HepG2 (cell line): Measurements from ENCODE around the gene IZUMO1R. TPM values are rescaled to one million over a fixed set of nuclear protein-coding genes. Genes with fewer than 3 reads are reported as not detected.

Experiments used
- ARNT ChIP-seq: fragments of 450-650 bp; IDR thresholded peaks from 2 replicates; pipeline ENCODE4 v1.6.1; 2017
- HNF1B ChIP-seq: sonication (generic); formaldehyde crosslinking; IDR thresholded peaks from 2 replicates; pipeline ENCODE4 v1.5.1; 2020; ENCODE audit warnings: mild to moderate bottlenecking, moderate library complexity, missing genetic modification reagents
- SNAI1 ChIP-seq: sonication (generic); formaldehyde crosslinking; IDR thresholded peaks from 2 replicates; pipeline ENCODE4 v1.5.0; 2020; ENCODE audit warnings: mild to moderate bottlenecking, missing genetic modification reagents, borderline replicate concordance
- SRY ChIP-seq: sonication (generic); formaldehyde crosslinking; IDR thresholded peaks from 2 replicates; pipeline ENCODE4 v1.8.0; 2022; ENCODE audit warnings: mild to moderate bottlenecking, missing genetic modification reagents
- ZBTB42 ChIP-seq: sonication (generic); formaldehyde crosslinking; IDR thresholded peaks from 2 replicates; pipeline ENCODE4 v1.5.0; 2020; ENCODE audit warnings: mild to moderate bottlenecking, missing genetic modification reagents
- polyA plus RNA-seq, 8 experiments: library from polyadenylated mRNA; depleted of rRNA in 3 of 8; stranded (reverse) in 7 of 8; unstranded in 1 of 8; fragments of >200 nt; fragmentation: Illumina TruSeq in 4 of 8; extraction: Trizol in 4 of 8; gene quantifications; 2 replicates each; pipeline versions ENCODE4 v1.2.1 to v1.2.3, GENCODE V29; 2011 to 2016; ENCODE audit warnings: low read depth in 4 of 8, missing spikeins in 1 of 8, mixed read lengths in 1 of 8; ENCODE audit not compliant: insufficient read depth in 1 of 8
- total RNA-seq, 5 experiments: library from RNA; depleted of rRNA; stranded (reverse); fragments of >200 nt; fragmentation: Illumina TruSeq; extraction: Trizol; gene quantifications; 2 replicates each; pipeline ENCODE4 v1.2.3, GENCODE V29; 2016; ENCODE audit warnings: low read depth in 1 of 5
- TF ChIP-seq, protein P1 (sequence below): IDR thresholded peaks from 2 replicates; pipeline ENCODE4 v1.6.1; 2016; ENCODE audit warnings: low read depth, missing genetic modification reagents, missing compliant biosample characterization
- TF ChIP-seq, protein P2 (sequence below): sonication (generic); formaldehyde crosslinking; IDR thresholded peaks from 2 replicates; pipeline ENCODE4 v1.5.1; 2020; ENCODE audit warnings: mild to moderate bottlenecking, missing genetic modification reagents, borderline replicate concordance

The IZUMO1R gene
- total and polyA plus RNA-seq, 2 of the 13 experiments (the other 11 are each of a cell fraction or from before 2014, with no cell fraction given) = not detected

GRCh38 chr11:94314064-94314463 is 9.7 kb downstream of the IZUMO1R start (continued):
- TF ChIP-seq, protein P1, sequence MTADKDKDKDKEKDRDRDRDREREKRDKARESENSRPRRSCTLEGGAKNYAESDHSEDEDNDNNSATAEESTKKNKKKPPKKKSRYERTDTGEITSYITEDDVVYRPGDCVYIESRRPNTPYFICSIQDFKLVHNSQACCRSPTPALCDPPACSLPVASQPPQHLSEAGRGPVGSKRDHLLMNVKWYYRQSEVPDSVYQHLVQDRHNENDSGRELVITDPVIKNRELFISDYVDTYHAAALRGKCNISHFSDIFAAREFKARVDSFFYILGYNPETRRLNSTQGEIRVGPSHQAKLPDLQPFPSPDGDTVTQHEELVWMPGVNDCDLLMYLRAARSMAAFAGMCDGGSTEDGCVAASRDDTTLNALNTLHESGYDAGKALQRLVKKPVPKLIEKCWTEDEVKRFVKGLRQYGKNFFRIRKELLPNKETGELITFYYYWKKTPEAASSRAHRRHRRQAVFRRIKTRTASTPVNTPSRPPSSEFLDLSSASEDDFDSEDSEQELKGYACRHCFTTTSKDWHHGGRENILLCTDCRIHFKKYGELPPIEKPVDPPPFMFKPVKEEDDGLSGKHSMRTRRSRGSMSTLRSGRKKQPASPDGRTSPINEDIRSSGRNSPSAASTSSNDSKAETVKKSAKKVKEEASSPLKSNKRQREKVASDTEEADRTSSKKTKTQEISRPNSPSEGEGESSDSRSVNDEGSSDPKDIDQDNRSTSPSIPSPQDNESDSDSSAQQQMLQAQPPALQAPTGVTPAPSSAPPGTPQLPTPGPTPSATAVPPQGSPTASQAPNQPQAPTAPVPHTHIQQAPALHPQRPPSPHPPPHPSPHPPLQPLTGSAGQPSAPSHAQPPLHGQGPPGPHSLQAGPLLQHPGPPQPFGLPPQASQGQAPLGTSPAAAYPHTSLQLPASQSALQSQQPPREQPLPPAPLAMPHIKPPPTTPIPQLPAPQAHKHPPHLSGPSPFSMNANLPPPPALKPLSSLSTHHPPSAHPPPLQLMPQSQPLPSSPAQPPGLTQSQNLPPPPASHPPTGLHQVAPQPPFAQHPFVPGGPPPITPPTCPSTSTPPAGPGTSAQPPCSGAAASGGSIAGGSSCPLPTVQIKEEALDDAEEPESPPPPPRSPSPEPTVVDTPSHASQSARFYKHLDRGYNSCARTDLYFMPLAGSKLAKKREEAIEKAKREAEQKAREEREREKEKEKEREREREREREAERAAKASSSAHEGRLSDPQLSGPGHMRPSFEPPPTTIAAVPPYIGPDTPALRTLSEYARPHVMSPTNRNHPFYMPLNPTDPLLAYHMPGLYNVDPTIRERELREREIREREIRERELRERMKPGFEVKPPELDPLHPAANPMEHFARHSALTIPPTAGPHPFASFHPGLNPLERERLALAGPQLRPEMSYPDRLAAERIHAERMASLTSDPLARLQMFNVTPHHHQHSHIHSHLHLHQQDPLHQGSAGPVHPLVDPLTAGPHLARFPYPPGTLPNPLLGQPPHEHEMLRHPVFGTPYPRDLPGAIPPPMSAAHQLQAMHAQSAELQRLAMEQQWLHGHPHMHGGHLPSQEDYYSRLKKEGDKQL (CRISPR knock-in tag) = no peak
- no peak for TF ChIP-seq SNAI1 (CRISPR knock-in tag)
- TF ChIP-seq ARNT = no peak
- TF ChIP-seq SRY (CRISPR knock-in tag) = no peak
- no peak for TF ChIP-seq ZBTB42
- TF ChIP-seq, protein P2, sequence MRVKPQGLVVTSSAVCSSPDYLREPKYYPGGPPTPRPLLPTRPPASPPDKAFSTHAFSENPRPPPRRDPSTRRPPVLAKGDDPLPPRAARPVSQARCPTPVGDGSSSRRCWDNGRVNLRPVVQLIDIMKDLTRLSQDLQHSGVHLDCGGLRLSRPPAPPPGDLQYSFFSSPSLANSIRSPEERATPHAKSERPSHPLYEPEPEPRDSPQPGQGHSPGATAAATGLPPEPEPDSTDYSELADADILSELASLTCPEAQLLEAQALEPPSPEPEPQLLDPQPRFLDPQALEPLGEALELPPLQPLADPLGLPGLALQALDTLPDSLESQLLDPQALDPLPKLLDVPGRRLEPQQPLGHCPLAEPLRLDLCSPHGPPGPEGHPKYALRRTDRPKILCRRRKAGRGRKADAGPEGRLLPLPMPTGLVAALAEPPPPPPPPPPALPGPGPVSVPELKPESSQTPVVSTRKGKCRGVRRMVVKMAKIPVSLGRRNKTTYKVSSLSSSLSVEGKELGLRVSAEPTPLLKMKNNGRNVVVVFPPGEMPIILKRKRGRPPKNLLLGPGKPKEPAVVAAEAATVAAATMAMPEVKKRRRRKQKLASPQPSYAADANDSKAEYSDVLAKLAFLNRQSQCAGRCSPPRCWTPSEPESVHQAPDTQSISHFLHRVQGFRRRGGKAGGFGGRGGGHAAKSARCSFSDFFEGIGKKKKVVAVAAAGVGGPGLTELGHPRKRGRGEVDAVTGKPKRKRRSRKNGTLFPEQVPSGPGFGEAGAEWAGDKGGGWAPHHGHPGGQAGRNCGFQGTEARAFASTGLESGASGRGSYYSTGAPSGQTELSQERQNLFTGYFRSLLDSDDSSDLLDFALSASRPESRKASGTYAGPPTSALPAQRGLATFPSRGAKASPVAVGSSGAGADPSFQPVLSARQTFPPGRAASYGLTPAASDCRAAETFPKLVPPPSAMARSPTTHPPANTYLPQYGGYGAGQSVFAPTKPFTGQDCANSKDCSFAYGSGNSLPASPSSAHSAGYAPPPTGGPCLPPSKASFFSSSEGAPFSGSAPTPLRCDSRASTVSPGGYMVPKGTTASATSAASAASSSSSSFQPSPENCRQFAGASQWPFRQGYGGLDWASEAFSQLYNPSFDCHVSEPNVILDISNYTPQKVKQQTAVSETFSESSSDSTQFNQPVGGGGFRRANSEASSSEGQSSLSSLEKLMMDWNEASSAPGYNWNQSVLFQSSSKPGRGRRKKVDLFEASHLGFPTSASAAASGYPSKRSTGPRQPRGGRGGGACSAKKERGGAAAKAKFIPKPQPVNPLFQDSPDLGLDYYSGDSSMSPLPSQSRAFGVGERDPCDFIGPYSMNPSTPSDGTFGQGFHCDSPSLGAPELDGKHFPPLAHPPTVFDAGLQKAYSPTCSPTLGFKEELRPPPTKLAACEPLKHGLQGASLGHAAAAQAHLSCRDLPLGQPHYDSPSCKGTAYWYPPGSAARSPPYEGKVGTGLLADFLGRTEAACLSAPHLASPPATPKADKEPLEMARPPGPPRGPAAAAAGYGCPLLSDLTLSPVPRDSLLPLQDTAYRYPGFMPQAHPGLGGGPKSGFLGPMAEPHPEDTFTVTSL (CRISPR knock-in tag) = no peak
- no peak for TF ChIP-seq HNF1B (CRISPR knock-in tag)
